HG03439 (cell line): ENCODE measurements around the gene PRSS36.

ENCODE experiments used
- ATAC-seq: cut with Tn5 transposase; IDR thresholded peaks from one replicate; pipeline ENCODE4 v1.9.1; 2021; ENCODE audit warnings: mild to moderate bottlenecking, moderate library complexity; ENCODE audit not compliant: unreplicated experiment

PRSS36 gene

GRCh38 chr16:31128711-31129567 lies 20.9 kb downstream of the PRSS36 start:
- ATAC-seq, result no peak

GRCh38 chr16:31127182-31127581 lies 22.7 kb downstream of the PRSS36 start:
- no peak for ATAC-seq

GRCh38 chr16:31125844-31126243 lies 24.0 kb downstream of the PRSS36 start:
- no peak for ATAC-seq

GRCh38 chr16:31120129-31120528 lies 29.7 kb downstream of the PRSS36 start:
- no peak for ATAC-seq

- peak; percentile 5 for ATAC-seq
Observed at GRCh38 chr16:31118223-31119155, 31.4 kb downstream of the PRSS36 start.

GRCh38 chr16:31117384-31118222 lies 32.3 kb downstream of the PRSS36 start, which contains the start of gene KAT8:
TSS of gene KAT8 (plus strand) at chr16:31117664. CDS start at chr16:31117682, 18 bp downstream.
- peak; percentile 90 for ATAC-seq

- no peak for ATAC-seq
Observed at GRCh38 chr16:31114468-31114867, 35.4 kb downstream of the PRSS36 start.

- ATAC-seq, result no peak
Observed at GRCh38 chr16:31113121-31114120, 36.4 kb downstream of the PRSS36 start.

GRCh38 chr16:31112711-31113110 lies 37.2 kb downstream of the PRSS36 start:
- no peak for ATAC-seq

GRCh38 chr16:31111881-31112466 lies 37.9 kb downstream of the PRSS36 start:
- no peak for ATAC-seq

- ATAC-seq, result no peak
Observed at GRCh38 chr16:31110106-31111034, 39.5 kb downstream of the PRSS36 start.

- ATAC-seq, result no peak
Observed at GRCh38 chr16:31109622-31110021, 40.2 kb downstream of the PRSS36 start.

GRCh38 chr16:31108794-31109558 lies 40.9 kb downstream of the PRSS36 start:
- ATAC-seq, result no peak

- ATAC-seq, result peak; percentile 74
Observed at GRCh38 chr16:31108035-31108793, 41.7 kb downstream of the PRSS36 start, which contains the start of gene BCKDK. TSS of gene BCKDK (plus strand) at chr16:31108386. CDS start at chr16:31109224, 838 bp downstream.

- peak; percentile 35 for ATAC-seq
Observed at GRCh38 chr16:31107465-31107867, 42.4 kb downstream of the PRSS36 start.
